Muscle layer of colon (tissue), 2 donors: ENCODE results near the gene TENM4.

ENCODE experiments used
- H3K27ac ChIP-seq: one replicate; pipeline ENCODE4 v1.7.0; 2013; ENCODE audit warnings: low read depth, mild to moderate bottlenecking, low read length, moderate library complexity
- H3K27me3 ChIP-seq, 2 donors: one replicate each; pipeline ENCODE4 v1.7.0; 2013; ENCODE audit warnings: low read length in 2 of 2, mild to moderate bottlenecking in 2 of 2; ENCODE audit not compliant: insufficient read depth in 2 of 2, control insufficient read depth in 1 of 2
- H3K36me3 ChIP-seq: one replicate; pipeline ENCODE4 v1.7.0; 2013; ENCODE audit warnings: mild to moderate bottlenecking, low read length; ENCODE audit not compliant: insufficient read depth
- H3K4me1 ChIP-seq: one replicate; pipeline ENCODE4 v1.7.0; 2013; ENCODE audit warnings: mild to moderate bottlenecking, low read length; ENCODE audit not compliant: insufficient read depth
- H3K4me3 ChIP-seq, 2 donors: one replicate each; pipeline ENCODE4 v1.7.0; 2013; ENCODE audit warnings: low read length in 2 of 2, low read depth in 1 of 2, mild to moderate bottlenecking in 1 of 2, moderate library complexity in 1 of 2
- H3K9ac ChIP-seq: one replicate; pipeline ENCODE4 v1.7.0; 2013; ENCODE audit warnings: low read length
- H3K9me3 ChIP-seq: one replicate; pipeline ENCODE4 v1.7.0; 2013; ENCODE audit warnings: mild to moderate bottlenecking, low read length
- donor health status: abdominal sarcoma.
- donor health status: Adenocarcinoma of cecum.

The TENM4 gene

DNA sequence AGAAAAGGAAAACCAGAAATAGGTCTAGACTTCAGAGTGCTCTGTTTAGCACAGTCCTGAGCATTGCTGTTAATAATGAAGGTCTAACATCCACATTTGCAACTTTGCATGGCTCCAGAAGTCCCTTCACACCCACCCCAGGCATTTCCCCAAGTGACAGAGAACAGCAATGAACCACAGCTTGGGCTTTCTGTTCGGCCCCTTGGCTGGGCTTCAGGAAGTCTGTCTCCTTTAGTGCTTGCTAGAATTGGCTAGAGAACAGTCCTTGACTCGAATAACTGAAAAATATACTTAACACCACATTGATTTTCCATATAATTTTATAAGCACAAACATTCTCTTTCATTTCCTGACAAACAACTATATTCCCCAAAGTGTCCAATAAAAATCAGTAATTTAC lies 29.3 kb upstream of the TENM4 start:
- Histone ChIP-seq H3K4me3 (no peak overlapping the region), H3K4me1 (no peaks in the 10 kb centered on the region), H3K9me3 (no peaks in the 10 kb centered on the region), H3K36me3 (no peaks in the 10 kb centered on the region), H3K27ac (no peak overlapping the region), H3K9ac (no peak overlapping the region), H3K27me3 (no peaks in the 10 kb centered on the region)

GRCh38 chr11:79467761-79468160 lies 26.9 kb upstream of the TENM4 start:
- Histone ChIP-seq H3K36me3 (no peaks in the 10 kb centered on the region), H3K9ac (no peak overlapping the region), H3K27ac (no peak overlapping the region), H3K4me1 (no peaks in the 10 kb centered on the region), H3K9me3 (no peaks in the 10 kb centered on the region), H3K4me3 (no peak overlapping the region), H3K27me3 (no peaks in the 10 kb centered on the region)

- Histone ChIP-seq H3K27ac (no peak overlapping the region), H3K9me3 (no peaks in the 10 kb centered on the region), H3K27me3 (no peaks in the 10 kb centered on the region), H3K4me1 (no peaks in the 10 kb centered on the region), H3K36me3 (no peaks in the 10 kb centered on the region), H3K9ac (no peak overlapping the region), H3K4me3 (no peak overlapping the region)
Observed at GRCh38 chr11:79466411-79466810, 25.6 kb upstream of the TENM4 start.

DNA sequence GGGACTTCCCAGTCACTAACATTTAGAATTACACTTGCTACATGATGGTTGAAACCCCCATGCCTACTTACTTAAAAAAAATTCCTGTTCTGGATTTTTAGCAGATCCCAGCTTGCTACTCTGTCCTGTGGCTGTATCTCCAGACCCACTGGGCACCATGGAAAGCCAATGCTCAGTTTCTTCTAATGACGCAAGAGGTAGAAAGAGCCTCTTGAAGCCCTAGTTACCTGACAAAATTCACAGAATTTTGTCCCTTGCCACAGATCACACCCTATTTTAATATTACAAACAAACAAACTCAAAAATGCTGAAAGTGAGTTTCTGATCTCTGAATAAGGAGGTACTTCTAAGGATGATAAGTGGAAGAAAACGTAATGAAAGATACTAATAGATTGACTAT lies 24.3 kb upstream of the TENM4 start:
- H3K4me1 ChIP-seq, result no peaks in the 10 kb centered on the region
- H3K9ac ChIP-seq, result no peak overlapping the region
- H3K9me3 ChIP-seq, result no peaks in the 10 kb centered on the region
- no peak overlapping the region for H3K4me3 ChIP-seq
- no peaks in the 10 kb centered on the region for H3K36me3 ChIP-seq
- H3K27me3 ChIP-seq, result no peaks in the 10 kb centered on the region
- H3K27ac ChIP-seq, result no peak overlapping the region

DNA sequence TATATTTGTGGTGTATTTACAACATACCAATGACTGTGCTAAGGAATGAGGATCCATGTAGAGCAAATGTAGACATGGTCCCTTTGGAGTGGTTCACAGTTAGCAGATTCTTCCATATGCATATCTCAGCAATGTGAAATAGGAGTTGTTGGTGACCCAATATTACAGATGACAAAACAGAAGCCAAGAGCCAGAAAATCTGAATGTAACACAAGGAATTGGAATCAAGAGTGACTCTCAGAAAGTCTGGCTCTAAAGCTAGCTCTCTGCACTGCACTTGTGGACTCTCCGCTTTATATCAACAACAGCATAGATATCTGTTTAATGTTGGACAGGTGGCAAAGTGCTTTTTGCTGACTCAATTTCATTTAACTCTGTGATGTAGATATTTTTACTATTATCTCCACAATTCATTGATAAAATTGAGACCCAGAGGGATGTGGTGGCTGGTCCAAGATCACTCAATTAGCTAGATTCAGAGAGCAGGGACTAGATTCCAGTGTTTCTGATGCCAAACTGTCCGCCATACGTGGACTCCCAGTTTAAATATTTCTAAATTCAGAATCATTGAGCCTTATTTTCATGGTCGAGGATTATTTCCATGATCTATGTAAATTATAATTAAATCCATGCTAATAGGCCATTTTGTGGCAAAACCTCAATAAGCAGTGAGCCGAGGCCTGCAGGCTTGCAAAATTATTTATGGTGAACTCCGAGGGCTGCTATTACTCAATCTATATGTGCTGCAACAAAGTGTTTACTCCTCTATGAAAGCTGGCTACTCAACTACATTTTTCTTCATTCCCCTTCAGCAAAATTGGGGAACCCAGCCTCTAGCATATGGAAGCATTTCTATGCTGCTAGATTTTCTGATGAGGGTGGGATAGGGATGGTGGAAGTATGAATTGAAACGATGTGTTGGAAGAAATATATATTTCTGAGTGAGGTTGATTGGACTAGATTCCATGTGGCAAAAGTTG lies 21.1 kb upstream of the TENM4 start:
- Histone ChIP-seq H3K4me3 (no peak overlapping the region), H3K36me3 (no peaks in the 10 kb centered on the region), H3K27ac (no peak overlapping the region), H3K4me1 (no peaks in the 10 kb centered on the region), H3K9ac (no peak overlapping the region), H3K27me3 (no peaks in the 10 kb centered on the region), H3K9me3 (no peaks in the 10 kb centered on the region)

DNA sequence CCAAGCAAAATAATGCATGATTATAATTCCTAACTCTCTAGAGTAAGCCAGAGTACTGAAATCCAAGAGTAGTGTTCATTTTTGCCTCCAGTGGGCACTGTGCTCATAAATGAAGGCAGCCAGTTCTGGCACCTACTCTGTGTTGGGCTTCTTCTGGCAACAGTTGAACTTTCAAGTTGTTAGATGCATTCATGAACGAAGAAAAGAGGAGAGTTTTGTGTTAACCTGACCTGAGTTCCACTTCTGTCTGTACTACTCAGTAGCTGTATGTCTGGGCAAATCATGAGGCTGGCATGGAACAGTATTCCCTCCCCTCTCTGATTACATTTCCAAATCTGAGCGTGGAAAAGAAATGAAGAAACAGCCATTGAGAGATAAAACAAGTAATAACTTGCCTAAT lies 20.3 kb upstream of the TENM4 start:
- H3K27me3 ChIP-seq, result no peaks in the 10 kb centered on the region
- no peaks in the 10 kb centered on the region for H3K4me1 ChIP-seq
- no peaks in the 10 kb centered on the region for H3K9me3 ChIP-seq
- H3K4me3 ChIP-seq, result no peak overlapping the region
- no peaks in the 10 kb centered on the region for H3K36me3 ChIP-seq
- H3K27ac ChIP-seq, result no peak overlapping the region
- H3K9ac ChIP-seq, result no peak overlapping the region

GRCh38 chr11:79458709-79459108 lies 17.9 kb upstream of the TENM4 start:
- H3K9ac ChIP-seq, result no peak overlapping the region
- H3K27me3 ChIP-seq, result no peaks in the 10 kb centered on the region
- no peak overlapping the region for H3K4me3 ChIP-seq
- no peaks in the 10 kb centered on the region for H3K9me3 ChIP-seq
- no peak overlapping the region for H3K27ac ChIP-seq
- no peaks in the 10 kb centered on the region for H3K4me1 ChIP-seq
- no peaks in the 10 kb centered on the region for H3K36me3 ChIP-seq

DNA sequence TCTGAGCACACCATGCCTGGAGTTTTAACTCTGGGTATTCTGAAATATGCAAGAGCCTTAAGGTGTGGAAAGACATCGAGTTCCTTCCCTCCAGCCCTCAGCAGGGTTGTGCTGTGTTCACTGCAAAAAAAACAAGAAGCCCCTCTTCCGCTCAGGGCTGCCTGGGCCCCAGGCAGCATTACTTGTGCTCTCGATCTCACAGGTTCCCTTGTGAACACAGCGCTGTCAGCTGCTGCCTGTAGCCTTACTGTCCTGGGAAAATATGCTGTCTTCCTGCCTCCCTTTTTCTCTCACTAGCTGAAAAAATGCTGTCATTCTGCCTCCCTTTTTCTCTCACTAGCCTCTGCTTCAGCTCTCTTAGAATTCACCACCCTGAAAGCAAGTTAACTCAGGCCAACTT lies 15.7 kb upstream of the TENM4 start:
- Histone ChIP-seq H3K27ac (no peak overlapping the region), H3K4me3 (no peak overlapping the region), H3K36me3 (no peaks in the 10 kb centered on the region), H3K9ac (no peak overlapping the region), H3K4me1 (no peaks in the 10 kb centered on the region), H3K27me3 (no peaks in the 10 kb centered on the region), H3K9me3 (no peaks in the 10 kb centered on the region)

GRCh38 chr11:79453617-79454016 lies 12.8 kb upstream of the TENM4 start:
- Histone ChIP-seq H3K36me3 (no peaks in the 10 kb centered on the region), H3K9ac (no peak overlapping the region), H3K4me1 (no peaks in the 10 kb centered on the region), H3K27me3 (no peaks in the 10 kb centered on the region), H3K9me3 (no peaks in the 10 kb centered on the region), H3K4me3 (no peak overlapping the region), H3K27ac (no peak overlapping the region)

DNA sequence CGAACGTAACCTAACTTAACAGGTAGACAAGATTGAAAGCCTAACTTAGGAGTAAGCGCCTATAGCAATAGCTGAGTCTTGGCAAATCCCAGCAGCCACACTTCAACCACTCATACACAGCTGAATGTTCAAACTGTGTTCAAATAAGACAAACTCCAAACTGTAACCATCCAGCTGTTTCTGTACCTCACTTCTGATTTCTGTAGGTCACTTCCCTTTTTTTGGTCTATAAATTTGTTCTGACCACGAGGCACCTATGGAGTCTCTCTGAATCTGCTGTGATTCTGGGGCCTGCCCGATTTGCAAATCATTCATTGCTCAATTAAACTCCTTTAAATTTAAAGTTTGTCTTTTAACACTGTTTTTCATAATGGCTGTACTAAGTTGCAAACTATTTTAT lies 8.2 kb upstream of the TENM4 start:
- Histone ChIP-seq H3K4me1 (no peaks in the 10 kb centered on the region), H3K27me3 (no peaks in the 10 kb centered on the region), H3K27ac (no peak overlapping the region), H3K36me3 (no peaks in the 10 kb centered on the region), H3K4me3 (no peak overlapping the region), H3K9me3 (no peaks in the 10 kb centered on the region), H3K9ac (no peak overlapping the region)

- Histone ChIP-seq H3K4me1 (no peaks in the 10 kb centered on the region), H3K9ac (no peak overlapping the region), H3K27me3 (peaks cover 8 to 12% of the 10 kb centered on the region in 2 donors), H3K4me3 (no peak overlapping the region), H3K36me3 (no peaks in the 10 kb centered on the region), H3K27ac (no peak overlapping the region), H3K9me3 (no peaks in the 10 kb centered on the region)
Observed at GRCh38 chr11:79447038-79447786, 6.4 kb upstream of the TENM4 start.
